HG03439 (cell line): ENCODE measurements around the gene NUMA1.

Source experiments
- ATAC-seq: cut with Tn5 transposase; IDR thresholded peaks from one replicate; pipeline ENCODE4 v1.9.1; 2021; ENCODE audit warnings: mild to moderate bottlenecking, moderate library complexity; ENCODE audit not compliant: unreplicated experiment

The NUMA1 gene

GRCh38 chr11:72080326-72081183, at the start of gene NUMA1, which contains the start of gene LRRC51:
Gene NUMA1, minus strand, starts transcription at chr11:72080542. Its CDS starts 44,599 bp downstream, at chr11:72035943.
Gene LRRC51, plus strand, starts transcription at chr11:72080850. Its CDS starts 8,234 bp downstream, at chr11:72089084.
- ATAC-seq = peak; percentile 96

GRCh38 chr11:72129381-72129780, 49.0 kb upstream of the NUMA1 start:
- no peak for ATAC-seq

- no peak for ATAC-seq
Measured at GRCh38 chr11:72127923-72128322, 47.6 kb upstream of the NUMA1 start.

GRCh38 chr11:72125956-72126355, 45.6 kb upstream of the NUMA1 start:
- no peak for ATAC-seq

GRCh38 chr11:72124046-72124445, 43.7 kb upstream of the NUMA1 start:
- ATAC-seq = no peak

- no peak for ATAC-seq
Measured at GRCh38 chr11:72123117-72123653, 42.8 kb upstream of the NUMA1 start.

GRCh38 chr11:72122607-72123006, 42.3 kb upstream of the NUMA1 start:
- no peak for ATAC-seq

- no peak for ATAC-seq
Measured at GRCh38 chr11:72120930-72121329, 40.6 kb upstream of the NUMA1 start.

- ATAC-seq = no peak
Measured at GRCh38 chr11:72119198-72119597, 38.9 kb upstream of the NUMA1 start.

GRCh38 chr11:72116019-72116755, 35.8 kb upstream of the NUMA1 start:
- no peak for ATAC-seq

- no peak for ATAC-seq
Measured at GRCh38 chr11:72114570-72114969, 34.2 kb upstream of the NUMA1 start.

- ATAC-seq = no peak
Measured at GRCh38 chr11:72112978-72113808, 32.9 kb upstream of the NUMA1 start.

GRCh38 chr11:72112143-72112977, 32.0 kb upstream of the NUMA1 start, which contains the start of gene ANAPC15:
Gene ANAPC15, minus strand, starts transcription at chr11:72112695. Its CDS starts 1,419 bp downstream, at chr11:72111276.
- ATAC-seq = peak; percentile 89

GRCh38 chr11:72111300-72112142, 31.2 kb upstream of the NUMA1 start:
- ATAC-seq = no peak

GRCh38 chr11:72105888-72106287, 25.5 kb upstream of the NUMA1 start, which contains the start of gene TOMT:
Gene TOMT, plus strand, starts transcription at chr11:72105924. Its CDS starts 28 bp downstream, at chr11:72105952.
- no peak for ATAC-seq

GRCh38 chr11:72103754-72104167, 23.4 kb upstream of the NUMA1 start:
- ATAC-seq = no peak

GRCh38 chr11:72102946-72103753, 22.8 kb upstream of the NUMA1 start, which contains the start of gene LAMTOR1:
Gene LAMTOR1, minus strand, starts transcription at chr11:72103297. Its CDS starts 73 bp downstream, at chr11:72103224.
- peak; percentile 90 for ATAC-seq

- no peak for ATAC-seq
Measured at GRCh38 chr11:72102631-72102945, 22.2 kb upstream of the NUMA1 start.
